HCT116 (cell line): ENCODE results near the gene ABCA6. TPM values are rescaled to one million over a fixed set of nuclear protein-coding genes. Genes with fewer than 3 reads are reported as not detected.

Experiments used
- ATAC-seq: fragments of 200-7000 bp; cut with Tn5 transposase; 2 replicates; pipeline ENCODE4 v1.9.1; 2020; ENCODE audit warnings: mild to moderate bottlenecking, moderate library complexity
- BruUV-seq: library from RNA; stranded (reverse); fragments of 400-500 nt; replicated peaks from 2 replicates; lab custom pipeline; 2021; lab: Mats Ljungman, UMichigan
- CTCF ChIA-PET: fragments of 300-600 bp; sonication (Branson Sonifier 250); formaldehyde crosslinking; loops from one replicate; lab custom pipeline; 2021; ENCODE audit warnings: antibody characterized with exemption; lab: Charles Lee
- POLR2A ChIA-PET: fragments of 300-600, 350-600 bp; sonication (Branson Sonifier 250); formaldehyde crosslinking; loops from one replicate; lab custom pipeline; 2021; ENCODE audit warnings: antibody characterized with exemption; lab: Charles Lee
- RAD21 ChIA-PET, 2 experiments: fragments of 300-600 bp; sonication (Branson Sonifier 250); formaldehyde crosslinking; loops; one replicate each; lab custom pipeline; 2023; ENCODE audit warnings: low total read pairs in 2 of 2; ENCODE audit not compliant: uncharacterized antibody in 2 of 2, unreplicated experiment in 2 of 2, low non-redundant PET in 1 of 2; lab: Charles Lee
- DNase-seq: peaks from one replicate; pipeline ENCODE4 v3.0.0-alpha.2; 2010; ENCODE audit warnings: low read depth, low spot score
- H2AFZ ChIP-seq: fragments of 200-600 bp; shearing (Covaris generic), sonication (generic); 2 replicates; pipeline ENCODE4 v1.6.1; 2017; ENCODE audit warnings: low read depth, mixed run types, mixed read lengths, antibody characterized with exemption, low read length; ENCODE audit not compliant: poor library complexity, severe bottlenecking
- H3K27ac ChIP-seq: 2 replicates; pipeline ENCODE4 v1.5.1; 2012; ENCODE audit warnings: low read depth, low read length
- H3K27me3 ChIP-seq: fragments of 200-600 bp; sonication (generic); 2 replicates; pipeline ENCODE4 v1.6.1; 2016; ENCODE audit warnings: mixed run types, low read length, mixed read lengths; ENCODE audit not compliant: insufficient read depth
- H3K36me3 ChIP-seq, 2 experiments: fragments of 200-500 bp in 1 of 2; fragments of 200-600 bp in 1 of 2; sonication (Bioruptor generic) in 1 of 2; sonication (generic) in 1 of 2; 2 replicates each; pipeline versions ENCODE4 v1.5.1 to v1.6.1; 2014 to 2016; ENCODE audit warnings: low read length in 2 of 2, inconsistent platforms in 1 of 2, mixed read lengths in 1 of 2, mixed run types in 1 of 2; ENCODE audit not compliant: insufficient read depth in 2 of 2, control insufficient read depth in 1 of 2
- H3K4me1 ChIP-seq, 2 experiments: fragments of 200-600 bp in 1 of 2; sonication (generic) in 1 of 2; 2 replicates each; pipeline versions ENCODE4 v1.5.1 to v1.6.1; 2012 to 2017; ENCODE audit warnings: low read length in 2 of 2, inconsistent platforms in 1 of 2, mild to moderate bottlenecking in 1 of 2, mixed read lengths in 1 of 2, mixed run types in 1 of 2, moderate library complexity in 1 of 2; ENCODE audit not compliant: insufficient read depth in 2 of 2, control insufficient read depth in 1 of 2
- H3K4me2 ChIP-seq: fragments of 200-600 bp; sonication (generic); 2 replicates; pipeline ENCODE4 v1.6.1; 2017; ENCODE audit warnings: mixed run types, low read length, mixed read lengths
- H3K4me3 ChIP-seq, 2 experiments: fragments of 200-600 bp in 1 of 2; sonication (generic) in 1 of 2; replicated peaks in 1 of 2; 2 replicates each; pipeline ENCODE4 v1.5.1; 2011 to 2016; ENCODE audit warnings: low read length in 2 of 2, control low read depth in 1 of 2, low read depth in 1 of 2, mild to moderate bottlenecking in 1 of 2, mixed read lengths in 1 of 2, mixed run types in 1 of 2
- H3K79me2 ChIP-seq: fragments of 200-600 bp; sonication (generic); 2 replicates; pipeline ENCODE4 v1.6.1; 2017; ENCODE audit warnings: mild to moderate bottlenecking, mixed run types, low read length, moderate library complexity, mixed read lengths; ENCODE audit not compliant: insufficient read depth
- H3K9ac ChIP-seq: fragments of 200-600 bp; sonication (generic); 2 replicates; pipeline ENCODE4 v1.6.1; 2016; ENCODE audit warnings: low read length, mixed read lengths
- H3K9me2 ChIP-seq: fragments of 200-600 bp; sonication (generic), shearing (Covaris generic); 2 replicates; pipeline ENCODE4 v1.6.1; 2017; ENCODE audit warnings: mixed run types, mild to moderate bottlenecking, moderate library complexity; ENCODE audit not compliant: insufficient read depth
- H3K9me3 ChIP-seq, 2 experiments: fragments of 200-500 bp in 1 of 2; fragments of 200-600 bp in 1 of 2; sonication (Bioruptor generic) in 1 of 2; sonication (generic) in 1 of 2; 2 replicates each; pipeline ENCODE4 v1.6.1; 2014 to 2017; ENCODE audit warnings: low read length in 2 of 2, mixed read lengths in 2 of 2, inconsistent platforms in 1 of 2, low read depth in 1 of 2, mild to moderate bottlenecking in 1 of 2, mixed run types in 1 of 2, moderate library complexity in 1 of 2; ENCODE audit not compliant: control insufficient read depth in 1 of 2, insufficient read depth in 1 of 2
- H4K20me1 ChIP-seq: fragments of 200-600 bp; sonication (generic), shearing (Covaris generic); 2 replicates; pipeline ENCODE4 v1.6.1; 2017; ENCODE audit warnings: mixed run types, mild to moderate bottlenecking, moderate library complexity; ENCODE audit not compliant: insufficient read depth
- CBX3 ChIP-seq: IDR thresholded peaks from 2 replicates; pipeline ENCODE4 v1.6.1; 2012; ENCODE audit warnings: low read depth
- CTCF ChIP-seq, 3 experiments: fragments of 200-600 bp in 1 of 3; sonication (generic) in 1 of 3; IDR thresholded peaks in 2 of 3; conservative IDR thresholded peaks in 1 of 3; 2 replicates each; pipeline ENCODE4 v1.5.1; 2012 to 2017; ENCODE audit warnings: low read depth in 2 of 3, low read length in 2 of 3, antibody characterized with exemption in 1 of 3, borderline replicate concordance in 1 of 3, control low read depth in 1 of 3, mild to moderate bottlenecking in 1 of 3, mixed read lengths in 1 of 3, mixed run types in 1 of 3, moderate library complexity in 1 of 3; ENCODE audit not compliant: insufficient read depth in 1 of 3
- JUND ChIP-seq: IDR thresholded peaks from 2 replicates; pipeline ENCODE4 v1.6.1; 2012
- POLR2A ChIP-seq: IDR thresholded peaks from 2 replicates; pipeline ENCODE4 v1.7.0; 2011; ENCODE audit warnings: borderline replicate concordance; ENCODE audit not compliant: insufficient read depth, insufficient read length; ENCODE audit errors: extremely low read depth
- RAD21 ChIP-seq: IDR thresholded peaks from 2 replicates; pipeline ENCODE4 v1.6.1; 2012; ENCODE audit warnings: low read depth, mild to moderate bottlenecking
- SIN3A ChIP-seq: IDR thresholded peaks from 2 replicates; pipeline ENCODE4 v1.6.1; 2012; ENCODE audit warnings: low read depth
- SP1 ChIP-seq: IDR thresholded peaks from 2 replicates; pipeline ENCODE4 v1.6.1; 2012; ENCODE audit warnings: low read depth
- SRF ChIP-seq: IDR thresholded peaks from 2 replicates; pipeline ENCODE4 v1.6.1; 2012; ENCODE audit warnings: low read depth
- TCF7L2 ChIP-seq: IDR thresholded peaks from 2 replicates; pipeline ENCODE4 v1.7.0; 2011; ENCODE audit warnings: borderline replicate concordance, inconsistent platforms; ENCODE audit not compliant: insufficient read depth, insufficient read length; ENCODE audit errors: extremely low read depth
- ZNF274 ChIP-seq: fragments of 200-500 bp; sonication (Bioruptor generic); IDR thresholded peaks from 2 replicates; pipeline ENCODE4 v1.6.1; 2014; ENCODE audit warnings: mild to moderate bottlenecking, low read depth, low read length, inconsistent platforms
- intact Hi-C: fragments of 100-400 bp; cut with micrococcal nuclease; formaldehyde crosslinking; loops from 2 replicates; pipeline ENCODE4 v1.10.0; 2022
- total RNA-seq: library from RNA; stranded (reverse); gene quantifications from one replicate; pipeline ENCODE4 v1.2.1, GENCODE V29; 2021; ENCODE audit not compliant: unreplicated experiment
- TF ChIP-seq, protein P1 (sequence below): IDR thresholded peaks from 2 replicates; pipeline ENCODE4 v1.6.1; 2012
- TF ChIP-seq, protein P2 (sequence below): IDR thresholded peaks from 2 replicates; pipeline ENCODE4 v1.6.1; 2011; ENCODE audit warnings: mild to moderate bottlenecking, low read length, moderate library complexity; ENCODE audit not compliant: insufficient replicate concordance; ENCODE audit errors: extremely low read depth

ABCA6 gene
- total RNA-seq, 1 experiment from 2014 or later = 0.44 TPM

DNA sequence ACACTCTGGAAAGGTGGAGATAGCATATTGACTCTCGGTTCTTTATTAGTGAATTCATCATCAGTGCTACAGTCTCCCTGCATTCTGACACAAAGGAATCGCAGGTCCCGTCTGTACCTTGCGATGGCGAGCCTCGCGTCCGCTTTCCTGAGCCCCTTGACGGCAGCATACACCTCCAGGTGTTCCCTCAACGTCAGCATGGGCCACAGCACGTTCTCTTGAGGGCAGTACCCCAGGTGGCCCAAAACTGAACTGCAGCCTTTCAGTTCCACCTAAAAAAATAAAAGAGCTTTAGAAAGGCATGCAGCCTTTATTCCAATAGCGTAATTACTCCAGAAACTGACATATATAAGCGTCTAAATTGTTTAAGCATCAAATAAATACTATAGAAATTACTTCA, 56.8 kb downstream of the ABCA6 start:
- no peaks in the 10 kb centered on the region for H3K79me2 ChIP-seq
- no peak for TF ChIP-seq TCF7L2
- TF ChIP-seq CTCF (IDR thresholded peaks at IDR 0.05 in 2 of 3, conservative IDR thresholded peaks at IDR 0.05 in 1 of 3; ENCODE audit: borderline replicate concordance in 1 of 3, insufficient read depth in 1 of 3, low read depth in 2 of 3, low read length in 2 of 3) = peak; percentile 47 to 85 (median 82); a peak in 5 of 6 replicates
- TF ChIP-seq, protein P1, sequence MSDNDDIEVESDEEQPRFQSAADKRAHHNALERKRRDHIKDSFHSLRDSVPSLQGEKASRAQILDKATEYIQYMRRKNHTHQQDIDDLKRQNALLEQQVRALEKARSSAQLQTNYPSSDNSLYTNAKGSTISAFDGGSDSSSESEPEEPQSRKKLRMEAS = peak; percentile 85
- TF ChIP-seq JUND = no peak
- peak; percentile 84 for TF ChIP-seq CBX3
- peak; percentile 41; the same call in 1 of the 2 replicates for TF ChIP-seq RAD21
- no peaks in the 10 kb centered on the region for H3K9me2 ChIP-seq
- no peak overlapping the region for H3K9ac ChIP-seq
- intact Hi-C loops = no loop called here
- H3K9me3 ChIP-seq = peaks cover 0 to 6% of the 10 kb centered on the region in 2 experiments; a peak in 1 of 4 replicates
- no peaks in the 10 kb centered on the region for H3K36me3 ChIP-seq
- no peak overlapping the region for H3K4me3 ChIP-seq
- POLR2A ChIA-PET = no interaction called here
- no peaks in the 10 kb centered on the region for H3K27me3 ChIP-seq
- H3K27ac ChIP-seq = no peak overlapping the region
- H3K4me2 ChIP-seq = peak overlapping the region; percentile 50
- H2AFZ ChIP-seq = peak overlapping the region; percentile 54
- DNase-seq = peak; percentile 81
- no peaks in the 10 kb centered on the region for H4K20me1 ChIP-seq
- no peaks in the 10 kb centered on the region; a peak in 1 of 4 replicates for H3K4me1 ChIP-seq
- RAD21 ChIA-PET = no interaction called here
- ATAC-seq = peak; percentile 100
- no TSS peak for BruUV-seq
- CTCF ChIA-PET = interaction anchor here (0.6 to 1.7 kb wide), 18 partner anchors 8 to 169 kb away, joined by 3 to 14 read pairs (median 4); partner anchors contain the start of genes ABCA6 and ABCA8

- no peaks in the 10 kb centered on the region; a peak in 1 of 4 replicates for H3K4me1 ChIP-seq
- H2AFZ ChIP-seq = no peak overlapping the region
- BruUV-seq = no TSS peak
- H3K4me3 ChIP-seq = no peak overlapping the region
- H3K9me3 ChIP-seq = peaks cover 0 to 6% of the 10 kb centered on the region in 2 experiments; a peak in 1 of 4 replicates
- H3K9ac ChIP-seq = no peak overlapping the region
- H3K36me3 ChIP-seq = no peaks in the 10 kb centered on the region
- no peaks in the 10 kb centered on the region for H3K9me2 ChIP-seq
- intact Hi-C loops = no loop called here
- DNase-seq = no peak
- ChIA-PET RAD21 (no interaction called here), CTCF (no interaction called here), POLR2A (no interaction called here)
- no peak overlapping the region for H3K27ac ChIP-seq
- TF ChIP-seq, protein P2, sequence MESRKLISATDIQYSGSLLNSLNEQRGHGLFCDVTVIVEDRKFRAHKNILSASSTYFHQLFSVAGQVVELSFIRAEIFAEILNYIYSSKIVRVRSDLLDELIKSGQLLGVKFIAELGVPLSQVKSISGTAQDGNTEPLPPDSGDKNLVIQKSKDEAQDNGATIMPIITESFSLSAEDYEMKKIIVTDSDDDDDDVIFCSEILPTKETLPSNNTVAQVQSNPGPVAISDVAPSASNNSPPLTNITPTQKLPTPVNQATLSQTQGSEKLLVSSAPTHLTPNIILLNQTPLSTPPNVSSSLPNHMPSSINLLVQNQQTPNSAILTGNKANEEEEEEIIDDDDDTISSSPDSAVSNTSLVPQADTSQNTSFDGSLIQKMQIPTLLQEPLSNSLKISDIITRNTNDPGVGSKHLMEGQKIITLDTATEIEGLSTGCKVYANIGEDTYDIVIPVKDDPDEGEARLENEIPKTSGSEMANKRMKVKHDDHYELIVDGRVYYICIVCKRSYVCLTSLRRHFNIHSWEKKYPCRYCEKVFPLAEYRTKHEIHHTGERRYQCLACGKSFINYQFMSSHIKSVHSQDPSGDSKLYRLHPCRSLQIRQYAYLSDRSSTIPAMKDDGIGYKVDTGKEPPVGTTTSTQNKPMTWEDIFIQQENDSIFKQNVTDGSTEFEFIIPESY = no peak
- no peak for TF ChIP-seq POLR2A
- no peak for TF ChIP-seq JUND
- TF ChIP-seq SP1 = no peak
- TF ChIP-seq ZNF274 = no peak
- TF ChIP-seq SIN3A = no peak
- no peak for TF ChIP-seq TCF7L2
- no peak for TF ChIP-seq SRF
- H3K27me3 ChIP-seq = no peaks in the 10 kb centered on the region
- H4K20me1 ChIP-seq = no peaks in the 10 kb centered on the region
- no peak overlapping the region for H3K4me2 ChIP-seq
- ATAC-seq = no peak
- no peaks in the 10 kb centered on the region for H3K79me2 ChIP-seq
Measured at GRCh38 chr17:69082696-69083095, 59.0 kb downstream of the ABCA6 start.
